HepG2 (cell line): Measurements from ENCODE around the gene POLR1H. TPM values are rescaled to one million over a fixed set of nuclear protein-coding genes. Genes with fewer than 3 reads are reported as not detected.

Source experiments
- ARID3A ChIP-seq: IDR thresholded peaks from 2 replicates; pipeline ENCODE4 v1.6.1; 2012; ENCODE audit warnings: low read depth, low read length, improper control_type of control experiment
- ATF6 ChIP-seq: sonication (generic); formaldehyde crosslinking; conservative IDR thresholded peaks from 2 replicates; pipeline ENCODE4 v1.4.0; 2020; ENCODE audit warnings: missing genetic modification reagents
- ATF7 ChIP-seq, 2 experiments: fragments of 450-650 bp in 1 of 2; sonication (generic) in 1 of 2; formaldehyde crosslinking in 1 of 2; IDR thresholded peaks; 2 replicates each; pipeline versions ENCODE4 v1.4.0 to v1.6.1; 2016 to 2020; ENCODE audit warnings: antibody characterized with exemption in 1 of 2, mild to moderate bottlenecking in 1 of 2, missing genetic modification reagents in 1 of 2
- DMTF1 ChIP-seq: sonication (generic); formaldehyde crosslinking; IDR thresholded peaks from 2 replicates; pipeline ENCODE4 v1.4.0; 2020; ENCODE audit warnings: mild to moderate bottlenecking, missing genetic modification reagents
- KDM4B ChIP-seq: sonication (generic); formaldehyde crosslinking; IDR thresholded peaks from 2 replicates; pipeline ENCODE4 v1.4.0; 2020; ENCODE audit warnings: missing genetic modification reagents
- NBN ChIP-seq: fragments of 450-650 bp; conservative IDR thresholded peaks from 2 replicates; pipeline ENCODE4 v1.6.1; 2017
- NFKBIZ ChIP-seq: IDR thresholded peaks from 2 replicates; pipeline ENCODE4 v1.6.1; 2018; ENCODE audit warnings: missing genetic modification reagents, missing compliant biosample characterization
- PRDM10 ChIP-seq: sonication (generic); formaldehyde crosslinking; IDR thresholded peaks from 2 replicates; pipeline ENCODE4 v1.4.0; 2020; ENCODE audit warnings: low read depth, missing genetic modification reagents
- RFXANK ChIP-seq: IDR thresholded peaks from 2 replicates; pipeline ENCODE4 v1.6.1; 2016
- SAFB2 ChIP-seq: sonication (generic); formaldehyde crosslinking; IDR thresholded peaks from 2 replicates; pipeline ENCODE4 v1.5.1; 2020; ENCODE audit warnings: missing genetic modification reagents, low read depth, mild to moderate bottlenecking, borderline replicate concordance
- SKI ChIP-seq: fragments of 450-650 bp; IDR thresholded peaks from one replicate; pipeline ENCODE4 v1.6.1; 2018; ENCODE audit warnings: mild to moderate bottlenecking; ENCODE audit not compliant: partially characterized antibody
- SP1 ChIP-seq, 2 experiments: fragments of 450-650 bp in 1 of 2; sonication (generic) in 1 of 2; formaldehyde crosslinking in 1 of 2; IDR thresholded peaks; 2 replicates each; pipeline versions ENCODE4 v1.4.0 to v1.6.1; 2016 to 2020; ENCODE audit warnings: missing genetic modification reagents in 1 of 2
- TCF12 ChIP-seq, 2 experiments: fragments of 450-650 bp in 1 of 2; sonication (generic) in 1 of 2; formaldehyde crosslinking in 1 of 2; IDR thresholded peaks; 2 replicates each; pipeline versions ENCODE4 v1.6.1 to v1.8.0; 2017 to 2022; ENCODE audit warnings: antibody characterized with exemption in 1 of 2, mild to moderate bottlenecking in 1 of 2, missing genetic modification reagents in 1 of 2, moderate library complexity in 1 of 2
- ZNF121 ChIP-seq: sonication (generic); formaldehyde crosslinking; IDR thresholded peaks from 2 replicates; pipeline ENCODE4 v1.5.0; 2020; ENCODE audit warnings: mild to moderate bottlenecking, missing genetic modification reagents
- ZNF558 ChIP-seq: sonication (generic); formaldehyde crosslinking; IDR thresholded peaks from 2 replicates; pipeline ENCODE4 v1.9.0; 2022; ENCODE audit warnings: mild to moderate bottlenecking, missing genetic modification reagents, borderline replicate concordance
- ZNF660 ChIP-seq: sonication (generic); formaldehyde crosslinking; IDR thresholded peaks from 2 replicates; pipeline ENCODE4 v1.5.1; 2020; ENCODE audit warnings: mild to moderate bottlenecking, low read depth, missing genetic modification reagents, borderline replicate concordance
- ZNF839 ChIP-seq: sonication (generic); formaldehyde crosslinking; IDR thresholded peaks from 2 replicates; pipeline ENCODE4 v1.4.0; 2020; ENCODE audit warnings: missing genetic modification reagents, mild to moderate bottlenecking, borderline replicate concordance
- ZSCAN9 ChIP-seq: IDR thresholded peaks from 2 replicates; pipeline ENCODE4 v1.6.1; 2016; ENCODE audit warnings: borderline replicate concordance
- polyA plus RNA-seq, 8 experiments: library from polyadenylated mRNA; depleted of rRNA in 3 of 8; stranded (reverse) in 7 of 8; unstranded in 1 of 8; fragments of >200 nt; fragmentation: Illumina TruSeq in 4 of 8; extraction: Trizol in 4 of 8; gene quantifications; 2 replicates each; pipeline versions ENCODE4 v1.2.1 to v1.2.3, GENCODE V29; 2011 to 2016; ENCODE audit warnings: low read depth in 4 of 8, missing spikeins in 1 of 8, mixed read lengths in 1 of 8; ENCODE audit not compliant: insufficient read depth in 1 of 8
- total RNA-seq, 5 experiments: library from RNA; depleted of rRNA; stranded (reverse); fragments of >200 nt; fragmentation: Illumina TruSeq; extraction: Trizol; gene quantifications; 2 replicates each; pipeline ENCODE4 v1.2.3, GENCODE V29; 2016; ENCODE audit warnings: low read depth in 1 of 5

POLR1H gene
- total and polyA plus RNA-seq, 2 of the 13 experiments (the other 11 are each of a cell fraction or from before 2014, with no cell fraction given) = 61.4 to 79.8 TPM

GRCh38 chr6:30061092-30061857, at the start of gene POLR1H (continued):
- 0 out of 2 replicates have a peak, but pooled peaks have one; percentile 24 for TF ChIP-seq ZNF660
- TF ChIP-seq KDM4B (CRISPR knock-in tag) = peak; percentile 71; the same call in 1 of the 2 replicates
- TF ChIP-seq TCF12 (IDR thresholded peaks at IDR 0.05) = no peak
- peak; percentile 61; the same call in 1 of the 2 replicates for TF ChIP-seq TCF12 (CRISPR knock-in tag; IDR thresholded peaks at IDR 0.05)
- TF ChIP-seq SP1 (IDR thresholded peaks at IDR 0.05) = no peak
- peak; percentile 80; the same call in 1 of the 2 replicates for TF ChIP-seq SP1 (CRISPR knock-in tag; IDR thresholded peaks at IDR 0.05)
- 0 out of 2 replicates have a peak, but pooled peaks have one; percentile 42 for TF ChIP-seq ZNF121 (CRISPR knock-in tag)
- TF ChIP-seq SKI = peak; percentile 91
- TF ChIP-seq ATF7 (IDR thresholded peaks at IDR 0.05) = peak; percentile 100
- peak; percentile 98 for TF ChIP-seq ATF7 (CRISPR knock-in tag; IDR thresholded peaks at IDR 0.05)
- TF ChIP-seq ZNF558 (CRISPR knock-in tag) = no peak; the same call in none of the 2 replicates
- peak; percentile 85; the same call in 1 of the 2 replicates for TF ChIP-seq SAFB2
- peak; percentile 74; the same call in 1 of the 2 replicates for TF ChIP-seq ZNF839 (CRISPR knock-in tag)
- no peak for TF ChIP-seq DMTF1 (CRISPR knock-in tag)
- TF ChIP-seq PRDM10 (CRISPR knock-in tag) = peak; percentile 80
- peak; percentile 87; the same call in 1 of the 2 replicates for TF ChIP-seq RFXANK (CRISPR knock-in tag)
- peak; percentile 98; the same call in 1 of the 2 replicates for TF ChIP-seq ATF6 (CRISPR knock-in tag)
- TF ChIP-seq ZSCAN9 (CRISPR knock-in tag) = peak; percentile 75
- TF ChIP-seq NFKBIZ (CRISPR knock-in tag) = peak; percentile 91
- no peak for TF ChIP-seq NBN
- TF ChIP-seq ARID3A = peak; percentile 80
